Spleen (tissue), 7 donors: ENCODE measurements around the gene PRDM16.

ENCODE experiments used
- POLR2AphosphoS5 ChIP-seq, 3 donors: sonication (generic); formaldehyde crosslinking; IDR thresholded peaks; one replicate each; pipeline ENCODE4 v1.5.1; 2017; ENCODE audit warnings: antibody characterized with exemption in 3 of 3
- TF ChIP-seq, protein P1 (sequence below), 11 experiments: fragments of 200-600 bp in 7 of 11; fragments of 450-650 bp in 4 of 11; sonication (generic) in 4 of 11; IDR thresholded peaks in 8 of 11; conservative IDR thresholded peaks in 3 of 11; 1 replicate in 7 of 11; 2 replicates in 4 of 11; pipeline versions ENCODE4 v1.4.0 to v1.8.0; 2016 to 2021; ENCODE audit warnings: antibody characterized with exemption in 11 of 11, inconsistent platforms in 4 of 11, mild to moderate bottlenecking in 1 of 11
- donor health status: DM: no; HTN: no; CAD: no; lungs with moderate emphysema.
- donor health status: DM: no; HTN: no; CAD: no.
- donor health status: DM: no; HTN: no; CAD: no.

DNA sequence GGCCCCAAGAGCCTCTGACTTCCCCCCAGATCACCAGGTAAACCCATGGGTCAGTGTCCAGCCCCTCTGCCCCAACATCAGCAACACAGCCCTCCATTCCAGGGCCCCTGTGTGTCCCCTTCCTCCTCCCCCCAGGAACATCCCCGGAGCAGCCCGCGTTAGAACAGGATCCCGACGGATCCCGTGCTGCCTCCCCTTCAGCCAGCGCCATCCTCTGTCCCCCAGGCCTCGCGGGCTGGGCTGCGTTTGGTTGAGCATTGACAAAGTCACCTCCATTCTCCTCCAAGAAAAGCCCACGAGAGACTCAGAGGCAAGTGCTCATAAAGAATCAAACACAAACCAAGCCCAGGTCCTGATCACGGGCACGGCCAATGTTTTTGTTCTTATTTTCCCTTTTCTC lies 225.4 kb downstream of the PRDM16 start:
- TF ChIP-seq, protein P1, sequence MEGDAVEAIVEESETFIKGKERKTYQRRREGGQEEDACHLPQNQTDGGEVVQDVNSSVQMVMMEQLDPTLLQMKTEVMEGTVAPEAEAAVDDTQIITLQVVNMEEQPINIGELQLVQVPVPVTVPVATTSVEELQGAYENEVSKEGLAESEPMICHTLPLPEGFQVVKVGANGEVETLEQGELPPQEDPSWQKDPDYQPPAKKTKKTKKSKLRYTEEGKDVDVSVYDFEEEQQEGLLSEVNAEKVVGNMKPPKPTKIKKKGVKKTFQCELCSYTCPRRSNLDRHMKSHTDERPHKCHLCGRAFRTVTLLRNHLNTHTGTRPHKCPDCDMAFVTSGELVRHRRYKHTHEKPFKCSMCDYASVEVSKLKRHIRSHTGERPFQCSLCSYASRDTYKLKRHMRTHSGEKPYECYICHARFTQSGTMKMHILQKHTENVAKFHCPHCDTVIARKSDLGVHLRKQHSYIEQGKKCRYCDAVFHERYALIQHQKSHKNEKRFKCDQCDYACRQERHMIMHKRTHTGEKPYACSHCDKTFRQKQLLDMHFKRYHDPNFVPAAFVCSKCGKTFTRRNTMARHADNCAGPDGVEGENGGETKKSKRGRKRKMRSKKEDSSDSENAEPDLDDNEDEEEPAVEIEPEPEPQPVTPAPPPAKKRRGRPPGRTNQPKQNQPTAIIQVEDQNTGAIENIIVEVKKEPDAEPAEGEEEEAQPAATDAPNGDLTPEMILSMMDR (IDR thresholded peaks at IDR 0.05 in 8 of 11, conservative IDR thresholded peaks at IDR 0.05 in 3 of 11): no peak
- no peak for TF ChIP-seq POLR2AphosphoS5 (IDR thresholded peaks at IDR 0.05)
